SK-N-SH (cell line): ENCODE data around the gene FMNL2. TPM values are rescaled to one million over a fixed set of nuclear protein-coding genes. Genes with fewer than 3 reads are reported as not detected.
A peak's percentile ranks its signal among the peaks of the same experiment; 100 is the strongest.

ENCODE experiments used
- CTCF ChIA-PET: fragments of 300-600, 350-600 bp; formaldehyde crosslinking; extraction: SDS; loops from one replicate; lab custom pipeline; 2021; lab: Yijun Ruan, JAX
- POLR2A ChIA-PET: fragments of 350-600 bp; sonication (Branson Sonifier 250); formaldehyde crosslinking; extraction: SDS; loops from one replicate; lab custom pipeline; 2020; ENCODE audit warnings: antibody characterized with exemption, inconsistent platforms; lab: Yijun Ruan, JAX
- DNase-seq: peaks from one replicate; pipeline ENCODE4 v3.0.0; 2012
- H2AFZ ChIP-seq: fragments of 200-600 bp; sonication (generic); 2 replicates; pipeline ENCODE4 v1.8.1; 2016; ENCODE audit warnings: antibody characterized with exemption, mild to moderate bottlenecking, low read depth
- H3F3A ChIP-seq: fragments of 200-600 bp; sonication (generic); replicated peaks from 2 replicates; pipeline ENCODE3; 2016; ENCODE audit warnings: antibody characterized with exemption, mild to moderate bottlenecking; ENCODE audit not compliant: insufficient read depth
- H3K27ac ChIP-seq, 2 experiments: fragments of 200-500 bp in 1 of 2; fragments of 200-600 bp in 1 of 2; sonication (Bioruptor generic) in 1 of 2; sonication (generic), shearing (Covaris generic) in 1 of 2; 2 replicates each; pipeline versions ENCODE4 v1.5.1 to v1.6.1; 2014 to 2016; ENCODE audit warnings: low read depth in 2 of 2, inconsistent platforms in 1 of 2, low read length in 1 of 2, mild to moderate bottlenecking in 1 of 2, mixed read lengths in 1 of 2
- H3K27me3 ChIP-seq: fragments of 200-600 bp; sonication (generic), shearing (Covaris generic); 2 replicates; pipeline ENCODE4 v1.6.1; 2016; ENCODE audit warnings: mixed run types; ENCODE audit not compliant: insufficient read depth
- H3K36me3 ChIP-seq, 2 experiments: fragments of 200-500 bp in 1 of 2; fragments of 200-600 bp in 1 of 2; sonication (Bioruptor generic) in 1 of 2; sonication (generic) in 1 of 2; replicated peaks in 1 of 2; 2 replicates each; pipeline versions ENCODE3 to v1.5.1; 2014 to 2016; ENCODE audit warnings: low read length in 1 of 2, mild to moderate bottlenecking in 1 of 2; ENCODE audit not compliant: insufficient read depth in 2 of 2, control insufficient read depth in 1 of 2
- H3K4me1 ChIP-seq, 2 experiments: fragments of 200-500 bp in 1 of 2; fragments of 200-600 bp in 1 of 2; sonication (Bioruptor generic) in 1 of 2; sonication (generic), shearing (Covaris generic) in 1 of 2; 2 replicates each; pipeline versions ENCODE4 v1.5.1 to v1.6.1; 2014 to 2016; ENCODE audit warnings: low read depth in 1 of 2, low read length in 1 of 2, mixed run types in 1 of 2; ENCODE audit not compliant: insufficient read depth in 2 of 2, control insufficient read depth in 1 of 2
- H3K4me2 ChIP-seq: fragments of 200-600 bp; sonication (generic), shearing (Covaris generic); 2 replicates; pipeline ENCODE4 v1.6.1; 2017; ENCODE audit warnings: mixed run types
- H3K4me3 ChIP-seq, 2 experiments: fragments of 200-500 bp in 1 of 2; fragments of 200-600 bp in 1 of 2; sonication (Bioruptor generic) in 1 of 2; sonication (generic), shearing (Covaris generic) in 1 of 2; 2 replicates each; pipeline versions ENCODE4 v1.5.1 to v1.8.1; 2014 to 2016; ENCODE audit warnings: low read depth in 2 of 2, inconsistent platforms in 1 of 2, low read length in 1 of 2, mild to moderate bottlenecking in 1 of 2, mixed read lengths in 1 of 2, moderate library complexity in 1 of 2
- H3K79me2 ChIP-seq: fragments of 200-600 bp; sonication (generic); 2 replicates; pipeline ENCODE4 v1.8.1; 2017; ENCODE audit warnings: mild to moderate bottlenecking; ENCODE audit not compliant: insufficient read depth
- H3K9ac ChIP-seq: fragments of 200-600 bp; sonication (generic); 2 replicates; pipeline ENCODE4 v1.6.1; 2017; ENCODE audit warnings: mixed run types
- H3K9me2 ChIP-seq: fragments of 200-600 bp; sonication (generic); 2 replicates; pipeline ENCODE4 v1.6.1; 2017; ENCODE audit warnings: mixed run types
- H3K9me3 ChIP-seq: fragments of 200-600 bp; sonication (generic); 2 replicates; pipeline ENCODE4 v1.6.1; 2017; ENCODE audit warnings: mixed run types, mild to moderate bottlenecking, moderate library complexity
- H4K20me1 ChIP-seq: fragments of 200-600 bp; sonication (generic); 2 replicates; pipeline ENCODE4 v1.6.1; 2017; ENCODE audit warnings: mild to moderate bottlenecking, mixed run types; ENCODE audit not compliant: insufficient read depth
- CHD2 ChIP-seq: fragments of 150-350 bp; IDR thresholded peaks from 2 replicates; pipeline ENCODE4 v1.6.1; 2018; ENCODE audit warnings: low read length; ENCODE audit not compliant: partially characterized antibody
- ELF1 ChIP-seq: IDR thresholded peaks from 2 replicates; pipeline ENCODE4 v1.4.0; 2012
- EP300 ChIP-seq, 2 experiments: IDR thresholded peaks; 2 replicates each; pipeline versions ENCODE4 v1.4.0 to v1.6.1; 2012; ENCODE audit warnings: borderline replicate concordance in 1 of 2, low read depth in 1 of 2, low read length in 1 of 2
- FOXJ3 ChIP-seq: sonication (generic); formaldehyde crosslinking; IDR thresholded peaks from 2 replicates; pipeline ENCODE4 v1.5.1; 2020; ENCODE audit warnings: mild to moderate bottlenecking, missing genetic modification reagents
- FOXM1 ChIP-seq: IDR thresholded peaks from 2 replicates; pipeline ENCODE4 v1.4.0; 2012; ENCODE audit warnings: low read depth, mild to moderate bottlenecking
- MEF2A ChIP-seq: IDR thresholded peaks from 2 replicates; pipeline ENCODE4 v1.4.0; 2012; ENCODE audit warnings: low read depth, borderline replicate concordance
- NFIC ChIP-seq: IDR thresholded peaks from 2 replicates; pipeline ENCODE4 v1.4.0; 2012; ENCODE audit warnings: borderline replicate concordance
- POLR2AphosphoS5 ChIP-seq: IDR thresholded peaks from 2 replicates; pipeline ENCODE4 v1.6.1; 2012; ENCODE audit warnings: low read depth, low read length
- RAD21 ChIP-seq: IDR thresholded peaks from 2 replicates; pipeline ENCODE4 v1.6.1; 2012; ENCODE audit warnings: mild to moderate bottlenecking, low read length
- RFX5 ChIP-seq: IDR thresholded peaks from 2 replicates; pipeline ENCODE4 v1.6.1; 2012; ENCODE audit warnings: mild to moderate bottlenecking, improper control_type of control experiment, low read length
- SIN3A ChIP-seq: IDR thresholded peaks from 2 replicates; pipeline ENCODE4 v1.6.1; 2012; ENCODE audit warnings: low read depth, mild to moderate bottlenecking, low read length, moderate library complexity, borderline replicate concordance
- SMC3 ChIP-seq: IDR thresholded peaks from 2 replicates; pipeline ENCODE4 v1.6.1; 2012; ENCODE audit warnings: low read depth, low read length, improper control_type of control experiment
- YY1 ChIP-seq: IDR thresholded peaks from 2 replicates; pipeline ENCODE4 v1.4.0; 2012; ENCODE audit warnings: low read depth, mild to moderate bottlenecking
- WGBS: methylation state at CpG from one replicate; pipeline ENCODE4 v1.1.6; 2017; ENCODE audit warnings: low lambda C conversion rate; 5-methylcytosine and 5-hydroxymethylcytosine counted together
- polyA plus RNA-seq, 3 experiments: library from polyadenylated mRNA; depleted of rRNA; stranded (reverse); fragments of >200 nt; gene quantifications; 2 replicates each; pipeline ENCODE4 v1.2.3, GENCODE V29; 2012
- TF ChIP-seq, protein P1 (sequence below): fragments of 150-350 bp; IDR thresholded peaks from 2 replicates; pipeline ENCODE4 v1.6.1; 2017; ENCODE audit warnings: antibody characterized with exemption, low read length, low read depth, borderline replicate concordance
- TF ChIP-seq, protein P2 (sequence below): IDR thresholded peaks from 2 replicates; pipeline ENCODE4 v1.6.1; 2012; ENCODE audit warnings: mild to moderate bottlenecking, low read depth, low read length, moderate library complexity

FMNL2 gene
- polyA plus RNA-seq, 1 of the 3 experiments (the other 2 are of a cell fraction): 14.5 TPM

DNA sequence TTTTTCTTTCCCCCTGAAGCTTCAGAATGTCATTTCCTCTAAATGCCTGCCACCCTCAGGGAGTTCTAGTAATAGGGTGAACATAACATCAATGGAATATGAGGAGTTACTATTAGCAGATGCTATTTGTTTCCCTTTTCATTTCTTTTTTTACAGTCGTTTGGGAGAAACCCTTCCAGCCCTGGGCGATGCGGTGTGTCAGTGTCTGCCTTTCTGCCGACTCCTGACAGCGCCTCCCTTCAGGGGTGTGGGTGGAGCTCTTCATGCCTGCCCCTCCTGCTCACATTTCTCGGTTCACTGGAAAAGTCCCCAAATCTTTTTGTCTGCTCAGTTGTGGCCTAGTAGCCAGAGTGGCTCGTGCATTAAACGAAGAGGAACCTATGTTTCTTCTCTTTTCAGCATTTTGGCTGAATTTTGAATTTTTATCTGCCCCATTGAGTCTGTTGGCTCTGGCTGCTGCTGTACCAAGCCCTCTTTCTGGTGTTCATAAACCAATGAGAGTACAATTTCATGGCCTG is 72.3 kb downstream of the FMNL2 start:
- peaks cover 42% of the 10 kb centered on the region; the same call in 1 of the 2 replicates for H3K79me2 ChIP-seq
- H3K9ac ChIP-seq: no peak overlapping the region; the same call in 1 of the 2 replicates
- H3K27me3 ChIP-seq: no peaks in the 10 kb centered on the region
- peak overlapping the region; percentile 21 to 25; a peak in 2 of 4 replicates for H3K27ac ChIP-seq
- no peaks in the 10 kb centered on the region for H4K20me1 ChIP-seq
- H3K4me1 ChIP-seq: peaks cover 25 to 29% of the 10 kb centered on the region in 2 experiments; a peak in 3 of 4 replicates
- no peaks in the 10 kb centered on the region for H3K9me3 ChIP-seq
- ChIA-PET CTCF (interaction anchor here (1.0 to 1.4 kb wide), 2 partner anchors 12 to 229 kb away, joined by 3 read pairs; no protein-coding TSS in a partner anchor), POLR2A (no interaction called here)
- H2AFZ ChIP-seq: no peak overlapping the region
- peak; percentile 28 for DNase-seq
- 39% methylated on average over 8 of the region's 8 CpGs for WGBS
- no peaks in the 10 kb centered on the region for H3K36me3 ChIP-seq
- H3K9me2 ChIP-seq: no peaks in the 10 kb centered on the region
- peaks cover 4% of the 10 kb centered on the region for H3F3A ChIP-seq
- no peak for TF ChIP-seq YY1
- TF ChIP-seq FOXJ3 (CRISPR knock-in tag): no peak
- peak; percentile 29; the same call in 1 of the 2 replicates for TF ChIP-seq SIN3A
- no peak for TF ChIP-seq ELF1
- no peak for TF ChIP-seq EP300 (IDR thresholded peaks at IDR 0.05; ENCODE audit: borderline replicate concordance in 1 of 2, low read depth in 1 of 2, low read length in 1 of 2)
- H3K4me2 ChIP-seq: peak overlapping the region; percentile 58
- H3K4me3 ChIP-seq: peak overlapping the region; percentile 25 to 30; a peak in 2 of 4 replicates

DNA sequence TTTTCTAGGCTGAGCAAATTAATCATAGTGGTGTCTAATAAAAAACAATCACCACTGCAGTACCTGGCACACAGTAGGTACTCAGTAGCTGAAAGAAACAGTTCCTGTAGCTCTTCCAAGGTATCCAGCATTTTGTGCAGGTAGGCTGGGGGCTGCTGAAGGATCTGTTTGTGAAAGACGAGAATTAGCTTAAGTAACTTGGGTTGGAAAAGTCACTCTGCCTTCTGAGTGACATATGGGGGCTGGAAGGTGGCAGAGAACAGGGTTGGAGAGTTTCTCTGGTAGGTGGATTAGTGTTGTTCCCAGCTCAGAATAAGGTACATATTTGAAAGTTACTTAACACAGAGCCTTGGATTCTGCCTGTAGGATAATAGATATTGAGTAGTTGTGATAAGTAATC is 72.8 kb downstream of the FMNL2 start:
- DNase-seq: no peak
- TF ChIP-seq YY1 (no peak), RFX5 (no peak), NFIC (no peak), RAD21 (no peak), SIN3A (no peak), FOXM1 (no peak), CHD2 (no peak), MEF2A (no peak), EP300 (IDR thresholded peaks at IDR 0.05; ENCODE audit: borderline replicate concordance in 1 of 2, low read depth in 1 of 2, low read length in 1 of 2) (no peak), POLR2AphosphoS5 (no peak), SMC3 (no peak), FOXJ3 (CRISPR knock-in tag) (no peak)
- TF ChIP-seq, protein P1, sequence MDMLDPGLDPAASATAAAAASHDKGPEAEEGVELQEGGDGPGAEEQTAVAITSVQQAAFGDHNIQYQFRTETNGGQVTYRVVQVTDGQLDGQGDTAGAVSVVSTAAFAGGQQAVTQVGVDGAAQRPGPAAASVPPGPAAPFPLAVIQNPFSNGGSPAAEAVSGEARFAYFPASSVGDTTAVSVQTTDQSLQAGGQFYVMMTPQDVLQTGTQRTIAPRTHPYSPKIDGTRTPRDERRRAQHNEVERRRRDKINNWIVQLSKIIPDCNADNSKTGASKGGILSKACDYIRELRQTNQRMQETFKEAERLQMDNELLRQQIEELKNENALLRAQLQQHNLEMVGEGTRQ: no peak
- TF ChIP-seq, protein P2, sequence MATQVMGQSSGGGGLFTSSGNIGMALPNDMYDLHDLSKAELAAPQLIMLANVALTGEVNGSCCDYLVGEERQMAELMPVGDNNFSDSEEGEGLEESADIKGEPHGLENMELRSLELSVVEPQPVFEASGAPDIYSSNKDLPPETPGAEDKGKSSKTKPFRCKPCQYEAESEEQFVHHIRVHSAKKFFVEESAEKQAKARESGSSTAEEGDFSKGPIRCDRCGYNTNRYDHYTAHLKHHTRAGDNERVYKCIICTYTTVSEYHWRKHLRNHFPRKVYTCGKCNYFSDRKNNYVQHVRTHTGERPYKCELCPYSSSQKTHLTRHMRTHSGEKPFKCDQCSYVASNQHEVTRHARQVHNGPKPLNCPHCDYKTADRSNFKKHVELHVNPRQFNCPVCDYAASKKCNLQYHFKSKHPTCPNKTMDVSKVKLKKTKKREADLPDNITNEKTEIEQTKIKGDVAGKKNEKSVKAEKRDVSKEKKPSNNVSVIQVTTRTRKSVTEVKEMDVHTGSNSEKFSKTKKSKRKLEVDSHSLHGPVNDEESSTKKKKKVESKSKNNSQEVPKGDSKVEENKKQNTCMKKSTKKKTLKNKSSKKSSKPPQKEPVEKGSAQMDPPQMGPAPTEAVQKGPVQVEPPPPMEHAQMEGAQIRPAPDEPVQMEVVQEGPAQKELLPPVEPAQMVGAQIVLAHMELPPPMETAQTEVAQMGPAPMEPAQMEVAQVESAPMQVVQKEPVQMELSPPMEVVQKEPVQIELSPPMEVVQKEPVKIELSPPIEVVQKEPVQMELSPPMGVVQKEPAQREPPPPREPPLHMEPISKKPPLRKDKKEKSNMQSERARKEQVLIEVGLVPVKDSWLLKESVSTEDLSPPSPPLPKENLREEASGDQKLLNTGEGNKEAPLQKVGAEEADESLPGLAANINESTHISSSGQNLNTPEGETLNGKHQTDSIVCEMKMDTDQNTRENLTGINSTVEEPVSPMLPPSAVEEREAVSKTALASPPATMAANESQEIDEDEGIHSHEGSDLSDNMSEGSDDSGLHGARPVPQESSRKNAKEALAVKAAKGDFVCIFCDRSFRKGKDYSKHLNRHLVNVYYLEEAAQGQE: no peak
- Histone ChIP-seq H3K4me3 (no peak overlapping the region), H4K20me1 (no peaks in the 10 kb centered on the region), H3K4me1 (peaks cover 20 to 29% of the 10 kb centered on the region in 2 experiments; a peak in 3 of 4 replicates), H3K9me2 (no peaks in the 10 kb centered on the region), H2AFZ (no peak overlapping the region), H3K79me2 (peaks cover 45% of the 10 kb centered on the region; the same call in 1 of the 2 replicates), H3K9me3 (no peaks in the 10 kb centered on the region), H3F3A (peaks cover 4% of the 10 kb centered on the region), H3K27me3 (no peaks in the 10 kb centered on the region), H3K9ac (no peak overlapping the region), H3K4me2 (peak overlapping the region; percentile 58; the same call in 1 of the 2 replicates), H3K36me3 (no peaks in the 10 kb centered on the region), H3K27ac (no peak overlapping the region; a peak in 1 of 4 replicates)
- 91% methylated on average over 1 of the region's 1 CpG for WGBS
- ChIA-PET CTCF (no interaction called here), POLR2A (no interaction called here)
